ENCODE data around the gene TAAR1.
A peak's percentile ranks its signal among the peaks of the same experiment; 100 is the strongest.

Gene TAAR1

GRCh38 chr6:132623106-132623845, 35.7 kb downstream of the TAAR1 start:
- no peak overlapping the region for H3K4me3 ChIP-seq (ENCODE audit: insufficient read depth, low read length, poor library complexity, severe bottlenecking)
- H4K20me1 ChIP-seq (ENCODE audit: low read depth, low read length): no peaks in the 10 kb centered on the region
- H3K9ac ChIP-seq (ENCODE audit: low read length): no peak overlapping the region
- no peaks in the 10 kb centered on the region for H3K79me2 ChIP-seq (ENCODE audit: insufficient read depth, low read length)
- H3K9me2 ChIP-seq (replicated peaks; ENCODE audit: insufficient read depth, low read length): no peaks in the 10 kb centered on the region
- no peaks in the 10 kb centered on the region for H3K27me3 ChIP-seq (ENCODE audit: low read length)
- TF ChIP-seq EZH2phosphoT487 (conservative IDR thresholded peaks at IDR 0.05; ENCODE audit: low read length) (no peak), CTCF (IDR thresholded peaks at IDR 0.05; ENCODE audit: insufficient read depth, low read length, poor library complexity, severe bottlenecking) (no peak)
- no peaks in the 10 kb centered on the region for H3K36me3 ChIP-seq (ENCODE audit: low read length)
- no peak overlapping the region for H3K27ac ChIP-seq (ENCODE audit: low read depth, low read length)
- no peak overlapping the region for H2AFZ ChIP-seq (ENCODE audit: low read depth, low read length, severe bottlenecking)
- H3K4me2 ChIP-seq (ENCODE audit: low read depth, low read length, poor library complexity, severe bottlenecking): no peak overlapping the region
- no peaks in the 10 kb centered on the region for H3F3A ChIP-seq (ENCODE audit: insufficient read depth)
- H3K9me3 ChIP-seq (ENCODE audit: insufficient read depth, low read length): no peaks in the 10 kb centered on the region

- H2AFZ ChIP-seq (ENCODE audit: low read depth, low read length, severe bottlenecking): no peak overlapping the region
- no peaks in the 10 kb centered on the region for H3K27me3 ChIP-seq (ENCODE audit: low read length)
These were observed 42.3 kb downstream of the TAAR1 start for GRCh38 chr6:132616677-132617076.

GRCh38 chr6:132614554-132614953, 44.4 kb downstream of the TAAR1 start:
- no peaks in the 10 kb centered on the region for H3K36me3 ChIP-seq (ENCODE audit: low read length)
- no peaks in the 10 kb centered on the region for H4K20me1 ChIP-seq (ENCODE audit: low read depth, low read length)
- H2AFZ ChIP-seq (ENCODE audit: low read depth, low read length, severe bottlenecking): no peak overlapping the region
- no peaks in the 10 kb centered on the region for H3K9me2 ChIP-seq (replicated peaks; ENCODE audit: insufficient read depth, low read length)
- H3K9me3 ChIP-seq (ENCODE audit: insufficient read depth, low read length): no peaks in the 10 kb centered on the region
- H3K4me3 ChIP-seq (ENCODE audit: insufficient read depth, low read length, poor library complexity, severe bottlenecking): no peak overlapping the region
- no peaks in the 10 kb centered on the region for H3K79me2 ChIP-seq (ENCODE audit: insufficient read depth, low read length)
- TF ChIP-seq EZH2phosphoT487 (conservative IDR thresholded peaks at IDR 0.05; ENCODE audit: low read length) (no peak), CTCF (IDR thresholded peaks at IDR 0.05; ENCODE audit: insufficient read depth, low read length, poor library complexity, severe bottlenecking) (no peak)
- H3K9ac ChIP-seq (ENCODE audit: low read length): no peak overlapping the region
- no peak overlapping the region for H3K27ac ChIP-seq (ENCODE audit: low read depth, low read length)
- peak overlapping the region; percentile 28 for H3K4me2 ChIP-seq (ENCODE audit: low read depth, low read length, poor library complexity, severe bottlenecking)
- no peaks in the 10 kb centered on the region for H3K27me3 ChIP-seq (ENCODE audit: low read length)
- no peaks in the 10 kb centered on the region for H3F3A ChIP-seq (ENCODE audit: insufficient read depth)

More at GRCh38 chr6:132616677-132617076, 42.3 kb downstream of the TAAR1 start:
- H3K27ac ChIP-seq (ENCODE audit: low read depth, low read length): no peak overlapping the region
- no peaks in the 10 kb centered on the region for H4K20me1 ChIP-seq (ENCODE audit: low read depth, low read length)
- no peaks in the 10 kb centered on the region for H3K79me2 ChIP-seq (ENCODE audit: insufficient read depth, low read length)
- TF ChIP-seq EZH2phosphoT487 (conservative IDR thresholded peaks at IDR 0.05; ENCODE audit: low read length) (no peak), CTCF (IDR thresholded peaks at IDR 0.05; ENCODE audit: insufficient read depth, low read length, poor library complexity, severe bottlenecking) (no peak)
- H3K36me3 ChIP-seq (ENCODE audit: low read length): no peaks in the 10 kb centered on the region
- no peak overlapping the region for H3K4me3 ChIP-seq (ENCODE audit: insufficient read depth, low read length, poor library complexity, severe bottlenecking)
- H3F3A ChIP-seq (ENCODE audit: insufficient read depth): no peaks in the 10 kb centered on the region
- no peak overlapping the region for H3K4me2 ChIP-seq (ENCODE audit: low read depth, low read length, poor library complexity, severe bottlenecking)
- H3K9me2 ChIP-seq (replicated peaks; ENCODE audit: insufficient read depth, low read length): no peaks in the 10 kb centered on the region
- H3K9me3 ChIP-seq (ENCODE audit: insufficient read depth, low read length): no peaks in the 10 kb centered on the region
- H3K9ac ChIP-seq (ENCODE audit: low read length): no peak overlapping the region

All from SU-DHL-6 (cell line).